PC-3 (cell line): ENCODE data around the gene BICDL2.

ENCODE experiments used
- CTCF ChIP-seq: fragments of 300-600 bp; sonication (generic); conservative IDR thresholded peaks from 2 replicates; pipeline ENCODE4 v1.5.1; 2017; ENCODE audit warnings: antibody characterized with exemption, low read depth, mild to moderate bottlenecking, low read length
- EZH2 ChIP-seq: fragments of 300-600 bp; sonication (generic); IDR thresholded peaks from one replicate; pipeline ENCODE4 v1.6.1; 2017; ENCODE audit warnings: antibody characterized with exemption, mild to moderate bottlenecking, low read length; ENCODE audit not compliant: unreplicated experiment
- EZH2phosphoT487 ChIP-seq: fragments of 300-600 bp; sonication (generic); IDR thresholded peaks from 2 replicates; pipeline ENCODE4 v1.6.1; 2018; ENCODE audit warnings: mild to moderate bottlenecking, antibody characterized with exemption, low read length, borderline replicate concordance

- TF ChIP-seq CTCF (no peak), EZH2phosphoT487 (no peak), EZH2 (no peak)
Observed at GRCh38 chr16:3066440-3066748, 29.6 kb upstream of the BICDL2 start.
